Naive thymus-derived CD4-positive, alpha-beta T cell (primary cell): Measurements from ENCODE around the gene ISYNA1. TPM values are rescaled to one million over a fixed set of nuclear protein-coding genes. Genes with fewer than 3 reads are reported as not detected.

Source experiments
- ATAC-seq: fragments of 150-1000 bp; cut with Tn5 transposase; 2 replicates; pipeline ENCODE4 v1.10.0; 2021; ENCODE audit warnings: mild to moderate bottlenecking, moderate library complexity
- CTCF ChIA-PET: fragments of 350-600 bp; sonication (Branson Sonifier 250); formaldehyde crosslinking; loops from one replicate; lab custom pipeline; 2021; ENCODE audit warnings: antibody characterized with exemption; lab: Charles Lee
- POLR2A ChIA-PET: fragments of 350-600 bp; sonication (Branson Sonifier 250); formaldehyde crosslinking; loops from one replicate; lab custom pipeline; 2021; ENCODE audit warnings: antibody characterized with exemption, inconsistent platforms; lab: Charles Lee
- DNase-seq, 9 donors: peaks; one replicate each; pipeline versions ENCODE4 v3.0.0 to v3.0.0-alpha.2; 2020 to 2022; ENCODE audit warnings: mixed read lengths in 1 of 9
- H3K27ac ChIP-seq: one replicate; pipeline ENCODE4 v1.7.0; 2013; ENCODE audit warnings: mild to moderate bottlenecking, low read depth, low read length, moderate library complexity
- H3K27me3 ChIP-seq, 2 donors: one replicate each; pipeline ENCODE4 v1.7.0; 2013; ENCODE audit warnings: low read length in 2 of 2, mild to moderate bottlenecking in 2 of 2, moderate library complexity in 2 of 2; ENCODE audit not compliant: control insufficient read depth in 2 of 2, insufficient read depth in 2 of 2
- H3K36me3 ChIP-seq, 3 experiments: 1 replicate in 2 of 3; 2 replicates in 1 of 3; pipeline ENCODE4 v1.7.0; 2013; ENCODE audit warnings: low read length in 3 of 3, mild to moderate bottlenecking in 3 of 3, moderate library complexity in 1 of 3; ENCODE audit not compliant: insufficient read depth in 3 of 3, control insufficient read depth in 2 of 3
- H3K4me1 ChIP-seq, 2 donors: one replicate each; pipeline ENCODE4 v1.7.0; 2013; ENCODE audit warnings: low read length in 2 of 2, mild to moderate bottlenecking in 2 of 2, moderate library complexity in 1 of 2; ENCODE audit not compliant: control insufficient read depth in 2 of 2, insufficient read depth in 2 of 2
- H3K4me3 ChIP-seq: 2 replicates; pipeline ENCODE4 v1.7.0; 2013; ENCODE audit warnings: mild to moderate bottlenecking, low read length
- H3K9me3 ChIP-seq, 3 experiments: 1 replicate in 2 of 3; 2 replicates in 1 of 3; pipeline ENCODE4 v1.7.0; 2013; ENCODE audit warnings: low read length in 3 of 3; ENCODE audit not compliant: control insufficient read depth in 2 of 3
- H3K27ac Mint-ChIP-seq, 9 donors: one replicate each; pipeline ENCODE4 v1.8.0; 2020 to 2022; ENCODE audit warnings: mixed read lengths in 9 of 9, mild to moderate bottlenecking in 8 of 9, moderate library complexity in 5 of 9, inconsistent platforms in 2 of 9
- H3K27me3 Mint-ChIP-seq, 5 donors: one replicate each; pipeline ENCODE4 v1.8.0; 2021 to 2022; ENCODE audit warnings: mixed read lengths in 5 of 5, mild to moderate bottlenecking in 1 of 5
- H3K36me3 Mint-ChIP-seq, 5 donors: one replicate each; pipeline ENCODE4 v1.8.0; 2020 to 2022; ENCODE audit warnings: mixed read lengths in 5 of 5, mild to moderate bottlenecking in 3 of 5, inconsistent platforms in 1 of 5
- H3K4me1 Mint-ChIP-seq, 7 donors: one replicate each; pipeline ENCODE4 v1.8.0; 2020 to 2022; ENCODE audit warnings: mixed read lengths in 7 of 7, mild to moderate bottlenecking in 3 of 7, inconsistent platforms in 1 of 7
- H3K4me3 Mint-ChIP-seq, 10 donors: one replicate each; pipeline ENCODE4 v1.8.0; 2020 to 2022; ENCODE audit warnings: mild to moderate bottlenecking in 10 of 10, mixed read lengths in 10 of 10, moderate library complexity in 6 of 10, inconsistent platforms in 2 of 10
- H3K9me3 Mint-ChIP-seq, 11 donors: one replicate each; pipeline ENCODE4 v1.8.0; 2020 to 2022; ENCODE audit warnings: mixed read lengths in 11 of 11, mild to moderate bottlenecking in 4 of 11, inconsistent platforms in 1 of 11, moderate library complexity in 1 of 11
- intact Hi-C, 2 donors: fragments of 100-400 bp; cut with micrococcal nuclease; formaldehyde crosslinking; loops; one replicate each; pipeline ENCODE4 v1.15.1; 2023
- polyA plus RNA-seq, 2 donors: library from polyadenylated mRNA; unstranded; fragments of 300-500 nt; fragmentation: Illumina TruSeq; gene quantifications; one replicate each; pipeline ENCODE4 v1.2.3, GENCODE V29; 2021
- total RNA-seq, 6 experiments: library from RNA in 5 of 6; stranded (reverse) in 5 of 6; gene quantifications; 1 replicate in 5 of 6; 2 replicates in 1 of 6; pipeline ENCODE4 v1.2.3 and lab custom pipeline; 2021 to 2026

ISYNA1 gene
- total and polyA plus RNA-seq, 7 experiments from 2014 or later, result 9.5 to 42.5 (median 39.7) TPM

GRCh38 chr19:18397242-18398202, 40.4 kb downstream of the ISYNA1 start, which contains the start of gene LRRC25:
TSS of gene LRRC25 (minus strand) at chr19:18397622. CDS start at chr19:18396963, 659 bp downstream.
- peaks cover 0 to 5% of the 10 kb centered on the region in 2 donors for H3K27me3 ChIP-seq
- CTCF ChIA-PET, result no interaction called here
- no peak within 1 kb of the TSS for H3K27ac ChIP-seq
- no peaks in the 10 kb centered on the region for H3K36me3 Mint-ChIP-seq
- DNase-seq (no peak), ATAC-seq (peak; percentile 83)
- H3K4me3 ChIP-seq, result no peak within 1 kb of the TSS
- peaks cover 0 to 8% of the 10 kb centered on the region in 2 donors for H3K4me1 ChIP-seq
- peaks cover 0 to 33% (median 6%) of the 10 kb centered on the region in 5 donors for H3K27me3 Mint-ChIP-seq
- H3K36me3 ChIP-seq, result no peaks in the 10 kb centered on the region
- H3K9me3 ChIP-seq, result no peaks in the 10 kb centered on the region
- peaks cover 0 to 2% (median 0%) of the 10 kb centered on the region in 11 donors for H3K9me3 Mint-ChIP-seq
- intact Hi-C loops, result no loop called here
- H3K27ac Mint-ChIP-seq, result no peak within 1 kb of the TSS
- POLR2A ChIA-PET, result interaction anchor here (0.6 kb wide), 1 partner anchor 149 kb away, joined by 3 read pairs; no protein-coding TSS in a partner anchor
- peak within 1 kb of the TSS in 5 of 10 donors; percentile 5 to 59 (median 18) for H3K4me3 Mint-ChIP-seq
- H3K4me1 Mint-ChIP-seq, result peaks cover 0 to 15% (median 5%) of the 10 kb centered on the region in 7 donors

- ATAC-seq, result no peak
- Mint-ChIP-seq H3K9me3 (peaks cover 0 to 2% (median 0%) of the 10 kb centered on the region in 11 donors), H3K27me3 (peaks cover 0 to 37% (median 6%) of the 10 kb centered on the region in 5 donors), H3K4me1 (peaks cover 0 to 12% (median 5%) of the 10 kb centered on the region in 7 donors), H3K36me3 (no peaks in the 10 kb centered on the region), H3K4me3 (peak overlapping the region in 1 of 10 donors; percentile 18), H3K27ac (no peak overlapping the region)
- no peaks in the 10 kb centered on the region for H3K36me3 ChIP-seq
- peaks cover 0 to 5% of the 10 kb centered on the region in 2 donors for H3K27me3 ChIP-seq
- intact Hi-C loops, result no loop called here
- ChIA-PET POLR2A (no interaction called here), CTCF (no interaction called here)
- no peaks in the 10 kb centered on the region for H3K9me3 ChIP-seq
- no peak for DNase-seq
- H3K27ac ChIP-seq, result no peak overlapping the region
- no peak overlapping the region for H3K4me3 ChIP-seq
- peaks cover 0 to 8% of the 10 kb centered on the region in 2 donors for H3K4me1 ChIP-seq
These were observed 41.3 kb downstream of the ISYNA1 start for GRCh38 chr19:18396471-18397241.

GRCh38 chr19:18393836-18394235, 44.1 kb downstream of the ISYNA1 start:
- H3K27me3 Mint-ChIP-seq, result peaks cover 0 to 60% (median 6%) of the 10 kb centered on the region in 5 donors
- intact Hi-C loops, result no loop called here
- no peak for DNase-seq
- Histone ChIP-seq H3K4me1 (peaks cover 0 to 9% of the 10 kb centered on the region in 2 donors), H3K27ac (no peak overlapping the region), H3K9me3 (no peaks in the 10 kb centered on the region), H3K36me3 (no peaks in the 10 kb centered on the region), H3K4me3 (no peak overlapping the region), H3K27me3 (peaks cover 0 to 5% of the 10 kb centered on the region in 2 donors)
- peaks cover 0 to 11% (median 5%) of the 10 kb centered on the region in 7 donors for H3K4me1 Mint-ChIP-seq
- H3K27ac Mint-ChIP-seq, result peak overlapping the region in 1 of 9 donors; percentile 74
- H3K4me3 Mint-ChIP-seq, result no peak overlapping the region
- ChIA-PET POLR2A (no interaction called here), CTCF (no interaction called here)
- peaks cover 0 to 2% (median 0%) of the 10 kb centered on the region in 11 donors for H3K9me3 Mint-ChIP-seq
- peak; percentile 23 for ATAC-seq
- no peaks in the 10 kb centered on the region for H3K36me3 Mint-ChIP-seq

- H3K27ac ChIP-seq, result no peak overlapping the region
- peaks cover 0 to 5% of the 10 kb centered on the region in 2 donors for H3K27me3 ChIP-seq
- H3K4me3 ChIP-seq, result no peak overlapping the region
- Mint-ChIP-seq H3K9me3 (peaks cover 0 to 2% (median 0%) of the 10 kb centered on the region in 11 donors), H3K36me3 (no peaks in the 10 kb centered on the region), H3K4me1 (peaks cover under 1 to 11% (median 8%) of the 10 kb centered on the region in 7 donors), H3K27ac (no peak overlapping the region), H3K4me3 (no peak overlapping the region), H3K27me3 (peaks cover 0 to 63% (median 5%) of the 10 kb centered on the region in 5 donors)
- peaks cover 0 to 12% of the 10 kb centered on the region in 2 donors for H3K4me1 ChIP-seq
- no peaks in the 10 kb centered on the region for H3K36me3 ChIP-seq
- DNase-seq (no peak), ATAC-seq (no peak)
- ChIA-PET CTCF (interaction anchor here (0.5 to 0.6 kb wide), 2 partner anchors 112 to 438 kb away, joined by 4 read pairs; no protein-coding TSS in a partner anchor), POLR2A (no interaction called here)
- intact Hi-C loops, result no loop called here
- no peaks in the 10 kb centered on the region for H3K9me3 ChIP-seq
These were observed 45.0 kb downstream of the ISYNA1 start for GRCh38 chr19:18392926-18393325.

GRCh38 chr19:18392417-18392816, 45.5 kb downstream of the ISYNA1 start:
- intact Hi-C loops, result no loop called here
- Mint-ChIP-seq H3K4me1 (peaks cover 0 to 10% (median 5%) of the 10 kb centered on the region in 7 donors), H3K27me3 (peaks cover under 1 to 63% (median 6%) of the 10 kb centered on the region in 5 donors), H3K9me3 (peaks cover 0 to 2% (median 0%) of the 10 kb centered on the region in 11 donors), H3K27ac (no peak overlapping the region), H3K36me3 (no peaks in the 10 kb centered on the region), H3K4me3 (no peak overlapping the region)
- POLR2A ChIA-PET, result no interaction called here
- CTCF ChIA-PET, result interaction anchor here (0.5 to 0.6 kb wide), 2 partner anchors 112 to 438 kb away, joined by 4 read pairs; no protein-coding TSS in a partner anchor
- H3K4me3 ChIP-seq, result no peak overlapping the region
- H3K4me1 ChIP-seq, result peaks cover 0 to 8% of the 10 kb centered on the region in 2 donors
- peaks cover 0 to 5% of the 10 kb centered on the region in 2 donors for H3K27me3 ChIP-seq
- DNase-seq (no peak), ATAC-seq (peak; percentile 69)
- H3K36me3 ChIP-seq, result no peaks in the 10 kb centered on the region
- H3K27ac ChIP-seq, result no peak overlapping the region
- no peaks in the 10 kb centered on the region for H3K9me3 ChIP-seq

GRCh38 chr19:18391509-18392075, 46.3 kb downstream of the ISYNA1 start:
- Histone ChIP-seq H3K36me3 (no peaks in the 10 kb centered on the region), H3K9me3 (no peaks in the 10 kb centered on the region), H3K27ac (no peak overlapping the region), H3K27me3 (peaks cover 0 to 6% of the 10 kb centered on the region in 2 donors), H3K4me3 (no peak overlapping the region), H3K4me1 (peaks cover 0 to 4% of the 10 kb centered on the region in 2 donors)
- Mint-ChIP-seq H3K9me3 (peaks cover 0 to 2% (median 0%) of the 10 kb centered on the region in 11 donors), H3K27ac (no peak overlapping the region), H3K4me1 (peaks cover 0 to 12% (median 7%) of the 10 kb centered on the region in 7 donors), H3K4me3 (no peak overlapping the region), H3K36me3 (no peaks in the 10 kb centered on the region), H3K27me3 (peaks cover 6 to 65% (median 15%) of the 10 kb centered on the region in 5 donors)
- intact Hi-C loops, result no loop called here
- ChIA-PET CTCF (interaction anchor here (0.9 to 4.1 kb wide), 2 partner anchors 20 to 112 kb away, joined by 3 to 37 read pairs; no protein-coding TSS in a partner anchor), POLR2A (no interaction called here)
- ATAC-seq, result no peak
- DNase-seq, result no peak
